Measurements from ENCODE around the gene NEURL4. TPM values are rescaled to one million over a fixed set of nuclear protein-coding genes. Genes with fewer than 3 reads are reported as not detected.

Gene NEURL4
- total RNA-seq, 1 experiment from 2014 or later, result 11.1 TPM

DNA sequence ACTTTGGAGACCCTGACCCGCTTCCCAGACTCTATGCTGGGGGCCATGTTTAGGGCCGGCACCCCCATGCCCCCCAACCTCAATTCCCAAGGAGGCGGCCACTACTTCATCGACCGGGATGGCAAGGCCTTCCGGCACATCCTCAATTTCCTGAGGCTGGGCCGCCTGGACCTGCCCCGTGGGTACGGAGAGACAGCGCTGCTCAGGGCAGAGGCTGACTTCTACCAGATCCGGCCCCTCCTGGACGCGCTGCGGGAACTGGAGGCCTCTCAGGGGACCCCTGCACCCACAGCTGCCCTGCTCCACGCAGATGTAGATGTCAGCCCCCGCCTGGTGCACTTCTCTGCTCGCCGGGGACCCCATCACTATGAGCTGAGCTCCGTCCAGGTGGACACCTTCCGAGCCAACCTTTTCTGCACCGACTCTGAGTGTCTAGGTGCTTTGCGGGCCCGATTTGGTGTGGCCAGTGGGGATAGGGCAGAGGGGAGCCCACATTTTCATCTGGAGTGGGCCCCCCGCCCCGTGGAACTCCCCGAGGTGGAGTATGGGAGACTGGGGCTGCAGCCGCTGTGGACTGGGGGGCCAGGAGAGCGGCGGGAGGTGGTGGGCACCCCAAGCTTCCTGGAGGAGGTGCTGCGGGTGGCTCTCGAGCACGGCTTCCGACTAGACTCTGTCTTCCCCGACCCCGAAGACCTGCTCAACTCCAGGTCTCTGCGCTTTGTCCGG, 23.9 kb upstream of the NEURL4 start:
- Histone ChIP-seq H3K27ac (ENCODE audit: low read length) (no peak overlapping the region), H3K4me1 (ENCODE audit: low read length) (peaks cover 36% of the 10 kb centered on the region), H2AFZ (ENCODE audit: low read length) (no peak overlapping the region), H3K36me3 (ENCODE audit: insufficient read depth, low read length) (no peaks in the 10 kb centered on the region), H3K9me3 (ENCODE audit: low read length) (no peaks in the 10 kb centered on the region), H4K20me1 (ENCODE audit: insufficient read depth, low read depth, low read length) (no peaks in the 10 kb centered on the region), H3K4me3 (ENCODE audit: low read length) (peak overlapping the region; percentile 82; the same call in 1 of the 2 replicates), H3K9ac (ENCODE audit: low read length) (peak overlapping the region; percentile 88), H3K27me3 (ENCODE audit: low read length) (no peaks in the 10 kb centered on the region), H3K9me2 (replicated peaks; ENCODE audit: insufficient read depth, low read length) (no peaks in the 10 kb centered on the region), H3K4me2 (ENCODE audit: low read depth, low read length, poor library complexity, severe bottlenecking) (peak overlapping the region; percentile 88), H3K79me2 (ENCODE audit: low read length) (no peaks in the 10 kb centered on the region)
- no peak for DNase-seq

DNA sequence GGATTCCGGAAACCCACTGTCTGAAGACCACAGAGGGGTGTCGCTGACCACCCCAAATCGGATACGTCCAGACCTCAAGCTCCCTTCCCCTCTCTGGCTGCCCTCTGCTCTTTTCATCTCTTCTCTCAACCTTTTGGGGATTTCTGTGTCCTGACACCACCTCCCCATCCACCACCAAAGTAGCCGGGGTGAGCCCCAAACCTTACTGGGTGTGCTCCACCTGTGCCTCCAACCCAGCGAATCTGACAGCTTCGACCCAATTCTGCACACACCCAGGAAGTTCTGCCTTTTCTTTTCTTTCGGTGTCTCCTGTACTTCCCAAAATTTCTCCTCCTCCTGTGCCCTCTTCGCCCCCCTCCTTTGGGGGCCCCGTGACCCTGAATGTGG, 23.4 kb upstream of the NEURL4 start:
- Histone ChIP-seq H3K27me3 (ENCODE audit: low read length) (no peaks in the 10 kb centered on the region), H3K4me2 (ENCODE audit: low read depth, low read length, poor library complexity, severe bottlenecking) (peak overlapping the region; percentile 88), H3K9ac (ENCODE audit: low read length) (peak overlapping the region; percentile 88), H3K79me2 (ENCODE audit: low read length) (no peaks in the 10 kb centered on the region), H3K27ac (ENCODE audit: low read length) (no peak overlapping the region), H3K9me2 (replicated peaks; ENCODE audit: insufficient read depth, low read length) (no peaks in the 10 kb centered on the region), H3K9me3 (ENCODE audit: low read length) (no peaks in the 10 kb centered on the region), H4K20me1 (ENCODE audit: insufficient read depth, low read depth, low read length) (no peaks in the 10 kb centered on the region), H3K36me3 (ENCODE audit: insufficient read depth, low read length) (no peaks in the 10 kb centered on the region), H3K4me3 (ENCODE audit: low read length) (peak overlapping the region; percentile 82), H2AFZ (ENCODE audit: low read length) (no peak overlapping the region), H3K4me1 (ENCODE audit: low read length) (peaks cover 36% of the 10 kb centered on the region)
- DNase-seq, result no peak

DNA sequence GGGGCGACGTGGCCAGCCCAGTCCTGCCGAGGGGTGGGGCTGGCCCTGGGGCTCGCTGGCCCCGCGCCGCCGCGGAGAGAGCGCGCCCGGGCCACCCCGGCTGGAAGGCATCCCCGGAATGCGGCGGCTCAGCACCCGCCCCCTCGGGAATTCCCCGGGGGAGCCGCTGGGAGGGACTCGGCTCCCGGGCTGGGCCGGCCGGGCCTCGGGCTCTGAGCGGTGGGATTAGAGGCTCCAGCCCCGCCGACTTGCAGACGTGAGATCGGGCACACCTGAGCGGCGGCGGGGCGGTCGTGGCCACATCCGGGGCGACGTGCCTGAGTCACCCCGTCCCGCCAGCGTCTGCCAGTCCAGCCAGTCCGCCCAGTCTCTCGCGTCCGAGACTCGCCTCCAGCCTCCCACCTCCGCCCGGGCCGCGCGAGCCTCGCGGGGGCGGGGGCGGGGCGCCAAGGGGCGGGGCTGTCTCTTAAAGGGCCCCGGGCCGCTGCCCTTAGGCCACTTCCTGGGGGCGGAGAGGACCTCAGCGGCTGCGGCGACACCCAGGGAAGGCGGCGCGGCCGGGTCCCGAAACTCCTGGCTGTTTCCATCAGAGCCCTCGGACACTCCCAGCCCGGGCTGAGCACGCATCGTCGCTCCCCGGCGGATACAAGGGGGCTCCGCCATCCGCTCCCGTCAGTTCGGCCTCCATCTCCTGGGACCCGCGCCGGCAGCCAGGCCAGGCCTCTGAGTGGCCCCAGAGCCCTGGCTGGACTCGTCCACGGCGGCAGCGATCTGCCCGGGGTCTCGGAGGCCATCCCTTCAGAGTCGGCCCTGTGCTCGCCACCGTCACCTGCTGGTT, 22.7 kb upstream of the NEURL4 start, which contains the start of gene KCTD11:
TSS of gene KCTD11 (plus strand) at position 498 of the 838 bp plus-strand sequence.
- H3K9ac ChIP-seq (ENCODE audit: low read length), result peak within 1 kb of the TSS; percentile 88

DNA sequence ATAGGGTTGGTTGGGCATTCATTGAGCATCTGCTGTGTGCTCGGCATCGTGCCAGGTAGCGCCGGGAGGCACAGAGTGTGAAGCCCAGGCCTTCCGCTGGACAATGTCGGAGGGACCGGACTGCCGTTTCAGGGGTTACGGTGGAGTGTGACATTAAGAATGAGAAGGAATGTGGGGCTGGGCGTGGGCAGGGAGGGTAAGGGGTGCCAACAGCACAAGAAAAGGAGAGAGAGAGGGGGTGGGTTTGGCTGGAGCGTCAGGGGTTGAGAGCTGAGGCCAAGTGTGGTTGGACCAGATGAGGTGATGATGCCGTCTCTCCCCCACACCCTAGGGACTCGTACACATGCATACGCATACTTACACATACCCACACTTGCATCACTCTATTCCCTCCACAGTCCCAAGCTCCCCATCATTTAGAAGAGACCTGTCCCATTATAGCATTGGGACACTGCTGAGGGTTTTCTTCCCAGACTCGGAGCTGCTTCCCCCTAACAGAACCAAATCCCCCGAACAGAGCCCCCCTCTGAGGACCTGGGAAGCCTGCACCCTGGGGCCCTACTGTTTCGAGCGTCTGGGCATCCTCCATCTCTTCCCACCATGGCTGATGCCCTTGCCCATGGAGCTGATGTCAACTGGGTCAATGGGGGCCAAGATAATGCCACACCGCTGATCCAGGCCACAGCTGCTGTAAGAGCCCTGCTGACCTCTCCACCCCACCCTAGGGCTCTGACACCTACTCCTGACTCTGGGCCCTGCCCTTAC, 19.5 kb upstream of the NEURL4 start:
- Histone ChIP-seq H3K27me3 (ENCODE audit: low read length) (no peaks in the 10 kb centered on the region), H3K4me3 (ENCODE audit: low read length) (no peak overlapping the region), H3K79me2 (ENCODE audit: low read length) (no peaks in the 10 kb centered on the region), H3K9ac (ENCODE audit: low read length) (no peak overlapping the region), H3K4me2 (ENCODE audit: low read depth, low read length, poor library complexity, severe bottlenecking) (no peak overlapping the region), H4K20me1 (ENCODE audit: insufficient read depth, low read depth, low read length) (no peaks in the 10 kb centered on the region), H3K9me3 (ENCODE audit: low read length) (no peaks in the 10 kb centered on the region), H3K9me2 (replicated peaks; ENCODE audit: insufficient read depth, low read length) (no peaks in the 10 kb centered on the region), H3K36me3 (ENCODE audit: insufficient read depth, low read length) (no peaks in the 10 kb centered on the region), H3K4me1 (ENCODE audit: low read length) (peaks cover 25% of the 10 kb centered on the region), H3K27ac (ENCODE audit: low read length) (no peak overlapping the region), H2AFZ (ENCODE audit: low read length) (no peak overlapping the region)
- DNase-seq, result no peak

More for the DNA sequence above, 22.7 kb upstream of the NEURL4 start, which contains the start of gene KCTD11:
- no peaks in the 10 kb centered on the region for H3K36me3 ChIP-seq (ENCODE audit: insufficient read depth, low read length)
- no peaks in the 10 kb centered on the region for H3K79me2 ChIP-seq (ENCODE audit: low read length)
- peak within 1 kb of the TSS; percentile 77; the same call in 1 of the 2 replicates for H2AFZ ChIP-seq (ENCODE audit: low read length)
- no peaks in the 10 kb centered on the region for H4K20me1 ChIP-seq (ENCODE audit: insufficient read depth, low read depth, low read length)
- no peaks in the 10 kb centered on the region for H3K9me3 ChIP-seq (ENCODE audit: low read length)
- peak within 1 kb of the TSS; percentile 88 for H3K4me2 ChIP-seq (ENCODE audit: low read depth, low read length, poor library complexity, severe bottlenecking)
- peaks cover 36% of the 10 kb centered on the region for H3K4me1 ChIP-seq (ENCODE audit: low read length)
- peak within 1 kb of the TSS; percentile 49; the same call in 1 of the 2 replicates for H3K27ac ChIP-seq (ENCODE audit: low read length)
- peak; percentile 91 for DNase-seq
- H3K27me3 ChIP-seq (ENCODE audit: low read length), result no peaks in the 10 kb centered on the region
- no peaks in the 10 kb centered on the region for H3K9me2 ChIP-seq (replicated peaks; ENCODE audit: insufficient read depth, low read length)
- H3K4me3 ChIP-seq (ENCODE audit: low read length), result peak within 1 kb of the TSS; percentile 82

DNA sequence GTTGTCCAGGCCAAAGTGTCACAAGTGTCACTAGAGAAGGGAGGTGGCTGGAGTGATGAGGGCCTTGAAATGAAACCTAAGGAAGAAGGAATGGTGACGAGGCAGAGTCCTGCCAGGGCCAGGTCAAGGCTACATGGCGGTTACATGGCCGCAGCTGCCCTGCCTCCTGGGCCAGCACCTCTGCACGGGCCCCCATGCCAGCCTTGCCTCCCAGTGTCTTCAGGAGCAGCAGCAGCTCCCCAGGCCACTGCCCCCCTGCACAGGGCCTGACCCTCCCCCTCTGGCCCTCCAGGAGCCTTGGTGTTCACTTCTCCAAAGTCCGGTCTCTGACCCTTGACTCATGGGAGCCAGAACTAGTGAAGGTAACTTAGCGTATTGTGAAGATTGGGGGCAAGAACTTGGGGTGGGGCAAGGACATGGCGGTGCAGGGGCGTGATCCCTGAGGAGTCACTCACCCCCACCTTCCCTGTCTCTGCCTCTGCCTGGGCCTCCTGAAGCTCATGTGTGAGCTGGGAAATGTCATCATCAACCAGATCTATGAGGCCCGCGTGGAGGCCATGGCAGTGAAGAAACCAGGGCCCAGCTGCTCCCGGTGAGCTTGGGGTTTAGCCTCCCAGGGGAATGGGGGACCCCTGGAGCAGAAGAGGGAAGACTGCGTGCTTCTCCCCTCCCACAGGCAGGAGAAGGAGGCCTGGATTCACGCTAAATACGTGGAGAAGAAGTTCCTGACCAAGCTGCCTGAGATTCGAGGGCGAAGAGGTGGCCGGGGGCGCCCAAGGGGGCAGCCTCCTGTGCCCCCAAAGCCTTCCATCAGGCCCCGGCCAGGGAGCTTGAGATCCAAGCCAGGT, 18.7 kb upstream of the NEURL4 start:
- Histone ChIP-seq H4K20me1 (ENCODE audit: insufficient read depth, low read depth, low read length) (no peaks in the 10 kb centered on the region), H3K27ac (ENCODE audit: low read length) (no peak overlapping the region), H3K4me3 (ENCODE audit: low read length) (no peak overlapping the region), H3K9me3 (ENCODE audit: low read length) (no peaks in the 10 kb centered on the region), H3K4me2 (ENCODE audit: low read depth, low read length, poor library complexity, severe bottlenecking) (no peak overlapping the region), H3K9ac (ENCODE audit: low read length) (no peak overlapping the region), H3K9me2 (replicated peaks; ENCODE audit: insufficient read depth, low read length) (no peaks in the 10 kb centered on the region), H3K36me3 (ENCODE audit: insufficient read depth, low read length) (no peaks in the 10 kb centered on the region), H3K4me1 (ENCODE audit: low read length) (peaks cover 24% of the 10 kb centered on the region), H3K79me2 (ENCODE audit: low read length) (no peaks in the 10 kb centered on the region), H3K27me3 (ENCODE audit: low read length) (no peaks in the 10 kb centered on the region), H2AFZ (ENCODE audit: low read length) (no peak overlapping the region)
- DNase-seq, result no peak

DNA sequence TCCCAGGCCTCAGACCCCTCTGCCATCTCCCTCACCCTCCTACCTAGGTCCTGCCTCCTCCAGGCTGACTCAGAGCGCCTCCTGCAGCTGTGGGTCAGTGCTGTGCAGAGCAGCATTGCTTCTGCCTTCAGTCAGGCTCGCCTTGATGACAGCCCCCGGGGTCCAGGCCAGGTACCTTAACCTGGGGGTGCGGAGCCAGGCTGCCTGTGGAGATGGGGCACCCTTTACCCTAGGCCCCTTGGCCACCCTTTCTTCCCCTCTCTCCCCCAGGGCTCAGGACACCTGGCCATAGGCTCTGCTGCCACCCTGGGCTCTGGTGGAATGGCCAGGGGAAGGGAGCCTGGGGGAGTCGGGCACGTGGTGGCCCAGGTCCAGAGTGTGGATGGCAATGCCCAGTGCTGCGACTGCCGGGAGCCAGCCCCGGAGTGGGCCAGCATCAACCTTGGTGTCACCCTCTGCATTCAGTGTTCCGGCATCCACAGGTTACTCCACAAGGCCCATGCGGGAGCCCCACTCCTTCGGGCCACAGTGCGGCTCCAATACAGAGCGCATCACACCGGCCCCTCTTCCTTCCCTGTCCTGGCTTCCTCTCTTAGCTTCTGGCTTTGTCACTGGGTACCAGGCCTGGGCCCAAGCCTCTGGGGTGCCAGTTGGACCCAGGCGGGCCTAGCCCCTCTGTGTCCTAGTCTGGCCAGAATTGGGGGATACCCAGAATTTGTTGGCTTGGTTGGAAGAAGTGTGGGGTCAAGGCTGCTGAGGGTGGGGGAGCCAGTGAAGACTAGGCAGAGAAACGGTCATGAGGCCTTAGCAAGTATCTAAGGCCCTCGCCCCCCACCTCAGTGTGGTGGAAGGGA, 17.9 kb upstream of the NEURL4 start:
- H2AFZ ChIP-seq (ENCODE audit: low read length), result no peak overlapping the region
- H3K9me3 ChIP-seq (ENCODE audit: low read length), result no peaks in the 10 kb centered on the region
- H3K27me3 ChIP-seq (ENCODE audit: low read length), result no peaks in the 10 kb centered on the region
- H3K9ac ChIP-seq (ENCODE audit: low read length), result no peak overlapping the region
- no peak overlapping the region for H3K4me2 ChIP-seq (ENCODE audit: low read depth, low read length, poor library complexity, severe bottlenecking)
- H4K20me1 ChIP-seq (ENCODE audit: insufficient read depth, low read depth, low read length), result no peaks in the 10 kb centered on the region
- H3K36me3 ChIP-seq (ENCODE audit: insufficient read depth, low read length), result no peaks in the 10 kb centered on the region
- no peaks in the 10 kb centered on the region for H3K79me2 ChIP-seq (ENCODE audit: low read length)
- H3K27ac ChIP-seq (ENCODE audit: low read length), result no peak overlapping the region
- no peak overlapping the region for H3K4me3 ChIP-seq (ENCODE audit: low read length)
- H3K4me1 ChIP-seq (ENCODE audit: low read length), result peaks cover 16% of the 10 kb centered on the region
- H3K9me2 ChIP-seq (replicated peaks; ENCODE audit: insufficient read depth, low read length), result no peaks in the 10 kb centered on the region
- no peak for DNase-seq

DNA sequence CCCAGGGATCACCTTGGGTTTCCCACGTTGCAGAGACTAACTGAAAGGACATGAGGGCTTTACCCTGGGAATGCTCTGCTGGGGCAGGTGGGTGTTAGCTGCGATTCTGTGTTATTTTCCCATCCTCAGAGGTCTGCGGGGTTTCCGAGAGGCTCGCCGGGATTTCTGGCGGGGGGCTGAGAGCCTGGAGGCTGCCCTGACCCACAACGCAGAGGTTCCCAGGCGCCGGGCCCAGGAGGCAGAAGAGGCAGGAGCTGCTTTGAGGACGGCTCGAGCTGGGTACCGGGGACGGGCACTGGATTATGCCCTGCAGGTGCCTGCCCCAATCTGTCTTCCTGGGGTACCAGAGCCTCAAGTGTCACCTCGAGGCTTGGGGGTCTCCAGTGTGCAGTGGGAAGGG, 14.1 kb upstream of the NEURL4 start:
- Histone ChIP-seq H4K20me1 (ENCODE audit: insufficient read depth, low read depth, low read length) (no peaks in the 10 kb centered on the region), H3K4me1 (ENCODE audit: low read length) (no peaks in the 10 kb centered on the region), H3K79me2 (ENCODE audit: low read length) (no peaks in the 10 kb centered on the region), H3K27ac (ENCODE audit: low read length) (no peak overlapping the region), H3K9ac (ENCODE audit: low read length) (no peak overlapping the region), H3K4me2 (ENCODE audit: low read depth, low read length, poor library complexity, severe bottlenecking) (no peak overlapping the region), H3K27me3 (ENCODE audit: low read length) (no peaks in the 10 kb centered on the region), H2AFZ (ENCODE audit: low read length) (no peak overlapping the region), H3K36me3 (ENCODE audit: insufficient read depth, low read length) (no peaks in the 10 kb centered on the region), H3K4me3 (ENCODE audit: low read length) (no peak overlapping the region), H3K9me2 (replicated peaks; ENCODE audit: insufficient read depth, low read length) (no peaks in the 10 kb centered on the region), H3K9me3 (ENCODE audit: low read length) (no peaks in the 10 kb centered on the region)
- no peak for DNase-seq

Measured in Karpas-422 (cell line).